Neutrophil (primary cell): Measurements from ENCODE around the gene CPA3.

Source experiments
- H3K27ac ChIP-seq: fragments of 200-600 bp; sonication (generic); 2 replicates; pipeline ENCODE4 v1.5.1; 2016; ENCODE audit warnings: mild to moderate bottlenecking, moderate library complexity
- H3K27me3 ChIP-seq: fragments of 200-600 bp; sonication (generic); 2 replicates; pipeline ENCODE4 v1.6.0; 2016; ENCODE audit warnings: mild to moderate bottlenecking
- H3K36me3 ChIP-seq: fragments of 200-600 bp; sonication (generic); 2 replicates; pipeline ENCODE4 v1.5.1; 2017
- H3K4me1 ChIP-seq, 2 experiments: fragments of 200-600 bp in 1 of 2; sonication (generic) in 1 of 2; 1 replicate in 1 of 2; 2 replicates in 1 of 2; pipeline versions ENCODE4 v1.5.1 to v1.6.1; 2013 to 2016; ENCODE audit warnings: low read depth in 1 of 2, low read length in 1 of 2, mild to moderate bottlenecking in 1 of 2, moderate library complexity in 1 of 2; ENCODE audit not compliant: control insufficient read depth in 1 of 2, insufficient read depth in 1 of 2
- H3K4me3 ChIP-seq, 2 experiments: fragments of 200-600 bp in 1 of 2; sonication (generic) in 1 of 2; 1 replicate in 1 of 2; 2 replicates in 1 of 2; pipeline ENCODE4 v1.5.1; 2013 to 2016; ENCODE audit warnings: low read depth in 1 of 2, low read length in 1 of 2, mild to moderate bottlenecking in 1 of 2, moderate library complexity in 1 of 2
- H3K9me3 ChIP-seq: fragments of 200-600 bp; sonication (generic); 2 replicates; pipeline ENCODE4 v1.5.1; 2016
- TF ChIP-seq, protein P1 (sequence below): fragments of 200-600 bp; sonication (generic); IDR thresholded peaks from 2 replicates; pipeline ENCODE4 v1.5.1; 2016; ENCODE audit warnings: antibody characterized with exemption

Gene CPA3

DNA sequence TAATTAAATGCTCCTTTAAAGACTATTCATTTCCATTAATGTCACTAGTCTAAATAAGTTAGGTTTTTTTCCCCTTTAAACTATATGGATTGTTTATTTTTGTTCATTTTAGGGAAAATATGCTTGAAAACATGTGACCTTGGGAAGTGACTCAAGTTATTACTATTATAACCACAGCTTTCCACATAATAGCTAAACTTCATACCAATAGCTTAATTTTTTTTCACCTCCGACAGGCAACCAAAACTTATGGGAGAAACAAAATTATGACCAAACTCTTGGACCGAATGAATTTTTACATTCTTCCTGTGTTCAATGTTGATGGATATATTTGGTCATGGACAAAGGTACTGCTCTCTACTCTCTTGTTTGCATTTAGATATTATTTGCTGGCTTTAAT, 16.2 kb downstream of the CPA3 start:
- H3K9me3 ChIP-seq = no peaks in the 10 kb centered on the region
- TF ChIP-seq, protein P1, sequence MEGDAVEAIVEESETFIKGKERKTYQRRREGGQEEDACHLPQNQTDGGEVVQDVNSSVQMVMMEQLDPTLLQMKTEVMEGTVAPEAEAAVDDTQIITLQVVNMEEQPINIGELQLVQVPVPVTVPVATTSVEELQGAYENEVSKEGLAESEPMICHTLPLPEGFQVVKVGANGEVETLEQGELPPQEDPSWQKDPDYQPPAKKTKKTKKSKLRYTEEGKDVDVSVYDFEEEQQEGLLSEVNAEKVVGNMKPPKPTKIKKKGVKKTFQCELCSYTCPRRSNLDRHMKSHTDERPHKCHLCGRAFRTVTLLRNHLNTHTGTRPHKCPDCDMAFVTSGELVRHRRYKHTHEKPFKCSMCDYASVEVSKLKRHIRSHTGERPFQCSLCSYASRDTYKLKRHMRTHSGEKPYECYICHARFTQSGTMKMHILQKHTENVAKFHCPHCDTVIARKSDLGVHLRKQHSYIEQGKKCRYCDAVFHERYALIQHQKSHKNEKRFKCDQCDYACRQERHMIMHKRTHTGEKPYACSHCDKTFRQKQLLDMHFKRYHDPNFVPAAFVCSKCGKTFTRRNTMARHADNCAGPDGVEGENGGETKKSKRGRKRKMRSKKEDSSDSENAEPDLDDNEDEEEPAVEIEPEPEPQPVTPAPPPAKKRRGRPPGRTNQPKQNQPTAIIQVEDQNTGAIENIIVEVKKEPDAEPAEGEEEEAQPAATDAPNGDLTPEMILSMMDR = no peak
- H3K27ac ChIP-seq = no peak overlapping the region
- H3K4me1 ChIP-seq = no peaks in the 10 kb centered on the region
- H3K36me3 ChIP-seq = no peaks in the 10 kb centered on the region
- H3K27me3 ChIP-seq = no peaks in the 10 kb centered on the region
- no peak overlapping the region for H3K4me3 ChIP-seq

DNA sequence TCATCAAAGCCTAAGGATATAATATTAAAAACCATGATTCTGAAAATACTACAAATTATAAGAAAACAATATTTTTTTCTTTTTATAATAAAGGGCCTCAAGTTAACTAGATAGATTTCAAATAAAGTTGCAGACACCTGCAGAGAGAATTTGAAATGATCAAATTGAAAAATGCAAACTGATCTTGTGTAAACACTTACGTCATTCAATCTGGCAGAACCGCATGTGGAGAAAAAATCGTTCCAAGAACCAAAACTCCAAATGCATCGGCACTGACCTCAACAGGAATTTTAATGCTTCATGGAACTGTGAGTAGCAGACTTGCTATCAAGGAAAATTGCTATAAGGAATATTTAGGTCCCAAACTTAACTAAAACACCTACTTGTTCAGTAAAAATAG, 17.2 kb downstream of the CPA3 start:
- Histone ChIP-seq H3K27me3 (no peaks in the 10 kb centered on the region), H3K36me3 (no peaks in the 10 kb centered on the region), H3K4me1 (no peaks in the 10 kb centered on the region), H3K9me3 (no peaks in the 10 kb centered on the region), H3K4me3 (no peak overlapping the region), H3K27ac (no peak overlapping the region)
- TF ChIP-seq, protein P1 = no peak

DNA sequence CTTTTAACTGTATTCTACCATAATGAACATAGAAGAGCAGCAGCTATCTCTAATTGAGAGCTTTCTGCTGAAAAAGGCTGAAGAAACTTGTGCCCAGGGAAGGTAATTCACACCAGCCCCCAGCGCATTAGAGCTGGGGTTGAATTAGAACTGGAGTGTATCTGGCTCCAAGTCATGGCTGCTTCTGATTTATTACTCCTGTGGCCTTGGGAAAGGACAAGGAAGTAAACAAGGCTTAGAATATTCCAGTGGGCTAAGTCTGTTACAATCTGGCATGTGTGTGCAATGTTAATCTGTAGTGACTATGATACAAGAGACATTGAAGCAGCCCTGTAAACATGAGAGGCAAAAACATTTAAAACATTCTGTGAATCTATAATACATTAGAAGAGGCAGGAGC, 18.1 kb downstream of the CPA3 start:
- Histone ChIP-seq H3K4me1 (no peaks in the 10 kb centered on the region), H3K27ac (no peak overlapping the region), H3K9me3 (no peaks in the 10 kb centered on the region), H3K27me3 (no peaks in the 10 kb centered on the region), H3K36me3 (no peaks in the 10 kb centered on the region), H3K4me3 (no peak overlapping the region)
- TF ChIP-seq, protein P1 = no peak

DNA sequence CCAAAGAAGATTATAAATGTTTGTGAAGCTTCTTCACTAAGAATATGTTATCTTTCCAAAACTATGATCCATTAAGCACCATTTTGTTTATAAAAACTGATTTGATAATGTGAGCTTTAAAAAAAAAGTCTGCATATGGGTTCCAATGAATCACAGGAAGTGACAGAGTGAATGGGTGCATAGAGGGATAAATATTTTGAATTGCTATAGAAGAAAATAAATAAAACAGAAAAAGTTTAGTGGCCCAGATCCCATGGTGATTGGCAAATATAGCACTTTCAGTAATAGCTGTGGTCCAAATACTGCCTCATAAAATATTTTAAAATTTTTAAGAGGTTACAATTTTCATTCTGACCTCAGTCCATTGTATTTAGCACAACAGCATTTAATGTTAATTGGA, 19.2 kb downstream of the CPA3 start:
- TF ChIP-seq, protein P1 = no peak

DNA sequence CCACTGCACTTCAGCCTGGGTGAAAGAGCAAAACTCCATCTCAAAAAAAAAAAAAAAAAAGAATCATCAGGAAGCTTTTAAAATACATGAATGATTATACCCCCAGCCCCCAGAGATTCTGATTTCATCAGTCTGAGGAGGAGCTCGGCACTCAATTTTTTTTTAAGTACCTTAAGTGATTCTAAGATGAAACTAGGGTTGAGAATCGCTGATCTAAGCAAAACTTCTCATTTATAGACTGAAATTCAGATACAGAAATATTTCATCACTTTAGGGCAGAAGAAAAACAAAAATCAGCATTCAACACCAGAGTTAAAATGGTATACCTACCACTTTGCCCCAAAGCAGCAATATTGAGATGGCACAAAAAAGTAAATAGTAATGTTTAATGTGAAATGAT, 24.7 kb downstream of the CPA3 start:
- no peaks in the 10 kb centered on the region for H3K4me1 ChIP-seq
- H3K9me3 ChIP-seq = no peaks in the 10 kb centered on the region
- no peaks in the 10 kb centered on the region for H3K36me3 ChIP-seq
- no peak overlapping the region for H3K4me3 ChIP-seq
- H3K27ac ChIP-seq = no peak overlapping the region
- no peaks in the 10 kb centered on the region for H3K27me3 ChIP-seq
- TF ChIP-seq, protein P1 = no peak

More for the DNA sequence above, 19.2 kb downstream of the CPA3 start:
- Histone ChIP-seq H3K4me1 (no peaks in the 10 kb centered on the region), H3K27me3 (no peaks in the 10 kb centered on the region), H3K4me3 (no peak overlapping the region), H3K9me3 (no peaks in the 10 kb centered on the region), H3K27ac (no peak overlapping the region), H3K36me3 (no peaks in the 10 kb centered on the region)

DNA sequence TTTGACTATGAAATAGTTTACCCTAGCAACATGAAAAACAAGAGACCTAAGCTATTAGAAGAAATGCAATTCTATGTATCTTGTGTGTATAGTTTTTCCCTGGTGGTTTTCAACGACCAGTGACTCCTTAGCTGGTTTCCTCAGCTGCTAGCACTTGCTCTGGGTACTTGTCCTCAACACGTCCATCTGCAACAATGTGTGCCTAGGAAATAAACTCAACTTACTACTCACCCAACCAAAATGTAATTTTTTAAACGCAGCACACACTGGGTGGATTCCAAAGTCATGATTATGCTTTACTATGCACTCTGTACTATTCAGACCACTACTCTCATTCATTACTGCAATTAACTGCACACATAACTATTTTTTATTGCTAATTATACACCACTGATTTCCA, 31.0 kb downstream of the CPA3 start:
- H3K4me1 ChIP-seq = no peaks in the 10 kb centered on the region

More for the DNA sequence above, 31.0 kb downstream of the CPA3 start:
- H3K9me3 ChIP-seq = no peaks in the 10 kb centered on the region
- no peaks in the 10 kb centered on the region for H3K36me3 ChIP-seq
- TF ChIP-seq, protein P1 = no peak
- H3K27me3 ChIP-seq = no peaks in the 10 kb centered on the region
- H3K4me3 ChIP-seq = no peak overlapping the region
- no peak overlapping the region for H3K27ac ChIP-seq
